Measurements from ENCODE around the gene NUDT22.
"Not testable (repeated sequence)": the region's sequence is repeated elsewhere in the genome, so short reads cannot be mapped to it uniquely, and the experiment has no call there.

Gene NUDT22

GRCh38 chr11:64245401-64245796, 19.3 kb downstream of the NUDT22 start:
- Histone ChIP-seq H3K4me1 (ENCODE audit: control insufficient read depth, insufficient read depth, low read length, unreplicated experiment) (peaks cover 36% of the 10 kb centered on the region), H3K79me2 (ENCODE audit: control insufficient read depth, insufficient read depth, low read length, unreplicated experiment) (peaks cover 37% of the 10 kb centered on the region), H3K27me3 (ENCODE audit: insufficient read depth, low read length) (no peaks in the 10 kb centered on the region), H3K4me3 (ENCODE audit: low read depth, low read length) (peak overlapping the region; percentile 96), H3K36me3 (ENCODE audit: insufficient read depth, low read length) (no peaks in the 10 kb centered on the region), H2AFZ (ENCODE audit: low read length, unreplicated experiment) (no peak overlapping the region), H3K27ac (ENCODE audit: low read depth, low read length) (peak overlapping the region; percentile 57)

GRCh38 chr11:64245797-64246620, 19.9 kb downstream of the NUDT22 start:
- peaks cover 37% of the 10 kb centered on the region for H3K79me2 ChIP-seq (ENCODE audit: control insufficient read depth, insufficient read depth, low read length, unreplicated experiment)
- H3K36me3 ChIP-seq (ENCODE audit: insufficient read depth, low read length), result no peaks in the 10 kb centered on the region
- H3K27ac ChIP-seq (ENCODE audit: low read depth, low read length), result peak overlapping the region; percentile 78
- H2AFZ ChIP-seq (ENCODE audit: low read length, unreplicated experiment), result no peak overlapping the region
- peak overlapping the region; percentile 96 for H3K4me3 ChIP-seq (ENCODE audit: low read depth, low read length)
- H3K27me3 ChIP-seq (ENCODE audit: insufficient read depth, low read length), result no peaks in the 10 kb centered on the region
- H3K4me1 ChIP-seq (ENCODE audit: control insufficient read depth, insufficient read depth, low read length, unreplicated experiment), result peaks cover 37% of the 10 kb centered on the region

GRCh38 chr11:64246621-64246870, 20.5 kb downstream of the NUDT22 start:
- not testable (repeated sequence) for H3K27me3 ChIP-seq (ENCODE audit: insufficient read depth, low read length); H2AFZ ChIP-seq (ENCODE audit: low read length, unreplicated experiment); H3K36me3 ChIP-seq (ENCODE audit: insufficient read depth, low read length); H3K27ac ChIP-seq (ENCODE audit: low read depth, low read length)
- peaks cover 38% of the 10 kb centered on the region for H3K79me2 ChIP-seq (ENCODE audit: control insufficient read depth, insufficient read depth, low read length, unreplicated experiment)
- H3K4me1 ChIP-seq (ENCODE audit: control insufficient read depth, insufficient read depth, low read length, unreplicated experiment), result peaks cover 37% of the 10 kb centered on the region
- H3K4me3 ChIP-seq (ENCODE audit: low read depth, low read length), result peak overlapping the region; percentile 96

- H3K36me3 ChIP-seq (ENCODE audit: insufficient read depth, low read length), result no peaks in the 10 kb centered on the region
- peaks cover 40% of the 10 kb centered on the region for H3K79me2 ChIP-seq (ENCODE audit: control insufficient read depth, insufficient read depth, low read length, unreplicated experiment)
- H3K4me1 ChIP-seq (ENCODE audit: control insufficient read depth, insufficient read depth, low read length, unreplicated experiment), result peaks cover 37% of the 10 kb centered on the region
- H2AFZ ChIP-seq (ENCODE audit: low read length, unreplicated experiment), result peak within 1 kb of the TSS; percentile 77
- H3K4me3 ChIP-seq (ENCODE audit: low read depth, low read length), result peak within 1 kb of the TSS; percentile 96
- H3K27ac ChIP-seq (ENCODE audit: low read depth, low read length), result peak within 1 kb of the TSS; percentile 78
- no peaks in the 10 kb centered on the region for H3K27me3 ChIP-seq (ENCODE audit: insufficient read depth, low read length)
These were observed 21.0 kb downstream of the NUDT22 start, which contains the start of gene PPP1R14B for GRCh38 chr11:64246871-64247728. PPP1R14B (minus strand) TSS chr11:64246943; CDS start chr11:64246673, 270 bp downstream.

GRCh38 chr11:64247729-64248531, 21.9 kb downstream of the NUDT22 start:
- no peak overlapping the region for H3K27ac ChIP-seq (ENCODE audit: low read depth, low read length)
- peaks cover 42% of the 10 kb centered on the region for H3K79me2 ChIP-seq (ENCODE audit: control insufficient read depth, insufficient read depth, low read length, unreplicated experiment)
- peak overlapping the region; percentile 83 for H3K4me3 ChIP-seq (ENCODE audit: low read depth, low read length)
- no peaks in the 10 kb centered on the region for H3K27me3 ChIP-seq (ENCODE audit: insufficient read depth, low read length)
- peak overlapping the region; percentile 28 for H2AFZ ChIP-seq (ENCODE audit: low read length, unreplicated experiment)
- peaks cover 32% of the 10 kb centered on the region for H3K4me1 ChIP-seq (ENCODE audit: control insufficient read depth, insufficient read depth, low read length, unreplicated experiment)
- no peaks in the 10 kb centered on the region for H3K36me3 ChIP-seq (ENCODE audit: insufficient read depth, low read length)

- Histone ChIP-seq H3K4me1 (ENCODE audit: control insufficient read depth, insufficient read depth, low read length, unreplicated experiment) (peaks cover 32% of the 10 kb centered on the region), H3K27ac (ENCODE audit: low read depth, low read length) (no peak overlapping the region), H3K4me3 (ENCODE audit: low read depth, low read length) (no peak overlapping the region)
These were observed 22.5 kb downstream of the NUDT22 start for GRCh38 chr11:64248578-64248977.

GRCh38 chr11:64249038-64249437, 23.0 kb downstream of the NUDT22 start:
- Histone ChIP-seq H3K4me3 (ENCODE audit: low read depth, low read length) (no peak overlapping the region), H3K79me2 (ENCODE audit: control insufficient read depth, insufficient read depth, low read length, unreplicated experiment) (peaks cover 42% of the 10 kb centered on the region), H2AFZ (ENCODE audit: low read length, unreplicated experiment) (no peak overlapping the region), H3K4me1 (ENCODE audit: control insufficient read depth, insufficient read depth, low read length, unreplicated experiment) (peaks cover 32% of the 10 kb centered on the region), H3K27me3 (ENCODE audit: insufficient read depth, low read length) (no peaks in the 10 kb centered on the region), H3K36me3 (ENCODE audit: insufficient read depth, low read length) (no peaks in the 10 kb centered on the region), H3K27ac (ENCODE audit: low read depth, low read length) (no peak overlapping the region)

More at GRCh38 chr11:64248578-64248977, 22.5 kb downstream of the NUDT22 start:
- H3K27me3 ChIP-seq (ENCODE audit: insufficient read depth, low read length), result no peaks in the 10 kb centered on the region
- no peak overlapping the region for H2AFZ ChIP-seq (ENCODE audit: low read length, unreplicated experiment)
- peaks cover 46% of the 10 kb centered on the region for H3K79me2 ChIP-seq (ENCODE audit: control insufficient read depth, insufficient read depth, low read length, unreplicated experiment)
- H3K36me3 ChIP-seq (ENCODE audit: insufficient read depth, low read length), result no peaks in the 10 kb centered on the region

GRCh38 chr11:64249563-64250414, 23.7 kb downstream of the NUDT22 start:
- no peaks in the 10 kb centered on the region for H3K36me3 ChIP-seq (ENCODE audit: insufficient read depth, low read length)
- no peak overlapping the region for H3K27ac ChIP-seq (ENCODE audit: low read depth, low read length)
- no peaks in the 10 kb centered on the region for H3K27me3 ChIP-seq (ENCODE audit: insufficient read depth, low read length)
- H2AFZ ChIP-seq (ENCODE audit: low read length, unreplicated experiment), result no peak overlapping the region
- H3K4me1 ChIP-seq (ENCODE audit: control insufficient read depth, insufficient read depth, low read length, unreplicated experiment), result peaks cover 27% of the 10 kb centered on the region
- peaks cover 34% of the 10 kb centered on the region for H3K79me2 ChIP-seq (ENCODE audit: control insufficient read depth, insufficient read depth, low read length, unreplicated experiment)
- no peak overlapping the region for H3K4me3 ChIP-seq (ENCODE audit: low read depth, low read length)

- H2AFZ ChIP-seq (ENCODE audit: low read length, unreplicated experiment), result no peak overlapping the region
- peaks cover 27% of the 10 kb centered on the region for H3K79me2 ChIP-seq (ENCODE audit: control insufficient read depth, insufficient read depth, low read length, unreplicated experiment)
- peak overlapping the region; percentile 87 for H3K4me3 ChIP-seq (ENCODE audit: low read depth, low read length)
- H3K27ac ChIP-seq (ENCODE audit: low read depth, low read length), result no peak overlapping the region
- H3K36me3 ChIP-seq (ENCODE audit: insufficient read depth, low read length), result no peaks in the 10 kb centered on the region
- no peaks in the 10 kb centered on the region for H3K27me3 ChIP-seq (ENCODE audit: insufficient read depth, low read length)
- H3K4me1 ChIP-seq (ENCODE audit: control insufficient read depth, insufficient read depth, low read length, unreplicated experiment), result peaks cover 23% of the 10 kb centered on the region
These were observed 24.4 kb downstream of the NUDT22 start for GRCh38 chr11:64250415-64251015.

Data from ACC112 (cell line).